ENCODE data around the gene NPAS4. TPM values are rescaled to one million over a fixed set of nuclear protein-coding genes. Genes with fewer than 3 reads are reported as not detected.

NPAS4 gene
- total RNA-seq, 1 experiment from 2014 or later: not detected

- DNase-seq: no peak
- no peaks in the 10 kb centered on the region for H3K9me2 ChIP-seq (ENCODE audit: insufficient read depth)
- no peak overlapping the region for H3K27ac ChIP-seq
- BruUV-seq (replicated peaks): no TSS peak
- POLR2A ChIA-PET (ENCODE audit: unreplicated experiment): interaction anchor here (0.6 kb wide), 1 partner anchor 214 kb away, joined by 12 read pairs; no protein-coding TSS in a partner anchor
- H2AFZ ChIP-seq: no peak overlapping the region
- no peaks in the 10 kb centered on the region; the same call in 1 of the 2 replicates for H4K20me1 ChIP-seq (ENCODE audit: insufficient read depth)
- peaks cover 10% of the 10 kb centered on the region for H3K4me1 ChIP-seq (replicated peaks; ENCODE audit: insufficient read depth)
- H3K27me3 ChIP-seq (ENCODE audit: insufficient read depth, low read depth): no peaks in the 10 kb centered on the region
- H3F3A ChIP-seq (ENCODE audit: insufficient read depth, low read depth): peaks cover 5% of the 10 kb centered on the region; the same call in 1 of the 2 replicates
- H3K4me2 ChIP-seq: no peak overlapping the region
- no peaks in the 10 kb centered on the region for H3K9me3 ChIP-seq (ENCODE audit: insufficient read depth, low read depth)
- intact Hi-C loops (cut with micrococcal nuclease; ENCODE audit: unreplicated experiment): no loop called here
- no peak overlapping the region for H3K4me3 ChIP-seq
- H3K36me3 ChIP-seq (ENCODE audit: low read depth): no peaks in the 10 kb centered on the region
- no peaks in the 10 kb centered on the region for H3K79me2 ChIP-seq (ENCODE audit: low read depth)
- CTCF ChIA-PET: no interaction called here
- TF ChIP-seq CTCF (conservative IDR thresholded peaks at IDR 0.05) (no peak), EZH2 (IDR thresholded peaks at IDR 0.05; ENCODE audit: low read depth) (no peak)
Measured at GRCh38 chr11:66472054-66472453, 51.2 kb downstream of the NPAS4 start.

- H3F3A ChIP-seq (ENCODE audit: insufficient read depth, low read depth): no peaks in the 10 kb centered on the region; the same call in 1 of the 2 replicates
- H3K27ac ChIP-seq: no peak overlapping the region
- TF ChIP-seq CTCF (conservative IDR thresholded peaks at IDR 0.05) (no peak), EZH2 (IDR thresholded peaks at IDR 0.05; ENCODE audit: low read depth) (no peak)
- CTCF ChIA-PET: no interaction called here
- no peak overlapping the region for H3K4me2 ChIP-seq
- H3K4me3 ChIP-seq: no peak overlapping the region
- no peak overlapping the region for H2AFZ ChIP-seq
- no peaks in the 10 kb centered on the region; the same call in 1 of the 2 replicates for H3K4me1 ChIP-seq (replicated peaks; ENCODE audit: insufficient read depth)
- no peaks in the 10 kb centered on the region for H3K27me3 ChIP-seq (ENCODE audit: insufficient read depth, low read depth)
- no peaks in the 10 kb centered on the region for H3K9me2 ChIP-seq (ENCODE audit: insufficient read depth)
- intact Hi-C loops (cut with micrococcal nuclease; ENCODE audit: unreplicated experiment): no loop called here
- H4K20me1 ChIP-seq (ENCODE audit: insufficient read depth): no peaks in the 10 kb centered on the region; the same call in 1 of the 2 replicates
- no TSS peak for BruUV-seq (replicated peaks)
- DNase-seq: no peak
- H3K79me2 ChIP-seq (ENCODE audit: low read depth): no peaks in the 10 kb centered on the region
- no peaks in the 10 kb centered on the region for H3K36me3 ChIP-seq (ENCODE audit: low read depth)
- H3K9me3 ChIP-seq (ENCODE audit: insufficient read depth, low read depth): no peaks in the 10 kb centered on the region
- POLR2A ChIA-PET (ENCODE audit: unreplicated experiment): no interaction called here
Measured at GRCh38 chr11:66473167-66473566, 52.3 kb downstream of the NPAS4 start.

GRCh38 chr11:66473608-66474515 is 53.0 kb downstream of the NPAS4 start:
- DNase-seq: no peak

More at GRCh38 chr11:66473608-66474515, 53.0 kb downstream of the NPAS4 start:
- Histone ChIP-seq H4K20me1 (ENCODE audit: insufficient read depth) (peaks cover 6% of the 10 kb centered on the region), H3K79me2 (ENCODE audit: low read depth) (peaks cover 5% of the 10 kb centered on the region; the same call in 1 of the 2 replicates), H3K4me1 (replicated peaks; ENCODE audit: insufficient read depth) (no peaks in the 10 kb centered on the region), H3K4me2 (no peak overlapping the region), H3F3A (ENCODE audit: insufficient read depth, low read depth) (no peaks in the 10 kb centered on the region; the same call in 1 of the 2 replicates), H3K36me3 (ENCODE audit: low read depth) (no peaks in the 10 kb centered on the region), H3K27ac (no peak overlapping the region), H2AFZ (no peak overlapping the region), H3K9me2 (ENCODE audit: insufficient read depth) (no peaks in the 10 kb centered on the region), H3K4me3 (no peak overlapping the region), H3K27me3 (ENCODE audit: insufficient read depth, low read depth) (no peaks in the 10 kb centered on the region), H3K9me3 (ENCODE audit: insufficient read depth, low read depth) (no peaks in the 10 kb centered on the region)
- ChIA-PET POLR2A (ENCODE audit: unreplicated experiment) (no interaction called here), CTCF (no interaction called here)
- TF ChIP-seq EZH2 (IDR thresholded peaks at IDR 0.05; ENCODE audit: low read depth) (no peak), CTCF (conservative IDR thresholded peaks at IDR 0.05) (no peak)
- intact Hi-C loops (cut with micrococcal nuclease; ENCODE audit: unreplicated experiment): no loop called here
- BruUV-seq (replicated peaks): no TSS peak

All from PC-9 (cell line).